Measurements from ENCODE around the gene CCR2. TPM values are rescaled to one million over a fixed set of nuclear protein-coding genes. Genes with fewer than 3 reads are reported as not detected.
"Not testable (repeated sequence)": the region's sequence is repeated elsewhere in the genome, so short reads cannot be mapped to it uniquely, and the experiment has no call there.

CCR2 gene
- total RNA-seq, 2 experiments from 2014 or later: 52.5 to 53.0 TPM

GRCh38 chr3:46402902-46403301, 49.0 kb downstream of the CCR2 start:
- DNase-seq; ATAC-seq (ENCODE audit: low read depth); H3K36me3 Mint-ChIP-seq; POLR2A ChIA-PET; H3K27ac Mint-ChIP-seq; H3K4me3 Mint-ChIP-seq; H3K9me3 Mint-ChIP-seq: not testable (repeated sequence)
- Mint-ChIP-seq H3K27me3 (peaks cover 17% of the 10 kb centered on the region), H3K4me1 (peaks cover 14% of the 10 kb centered on the region)

DNA sequence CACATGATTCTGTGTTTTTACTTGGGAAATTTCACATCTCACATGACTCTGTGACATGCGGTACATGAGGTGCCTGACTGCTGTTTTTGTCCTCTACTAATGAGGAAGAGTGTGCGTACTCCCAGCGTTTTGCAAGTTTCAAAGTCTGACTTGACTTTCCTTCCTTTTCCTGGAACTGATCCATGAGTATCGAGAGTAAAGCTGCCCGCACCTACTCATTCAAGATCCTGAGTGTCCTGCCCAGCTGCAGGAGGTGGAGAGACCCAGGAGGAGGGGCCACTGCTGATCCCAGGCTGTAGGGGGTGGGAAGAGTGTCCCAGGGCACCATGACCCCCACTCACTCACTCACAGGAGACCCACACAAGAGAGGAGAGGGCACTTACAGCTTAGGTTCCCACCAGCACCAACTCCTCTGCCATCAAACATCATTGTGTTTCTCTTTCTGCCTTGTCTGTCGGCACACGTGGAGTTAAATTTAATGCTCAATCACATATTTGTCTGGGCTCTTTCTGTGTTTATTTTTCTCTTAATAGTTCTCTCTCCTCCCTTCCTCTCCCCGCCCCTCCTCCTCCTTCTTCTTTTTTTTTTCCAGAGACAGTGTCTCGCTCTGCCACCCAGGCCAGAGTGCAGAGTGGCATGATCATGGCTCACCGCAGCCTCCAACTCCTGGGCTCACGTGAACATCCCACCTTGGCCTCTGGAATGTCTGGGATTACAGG, 51.5 kb downstream of the CCR2 start:
- POLR2A ChIA-PET: no interaction called here
- DNase-seq: no peak
- Mint-ChIP-seq H3K4me3 (no peak overlapping the region), H3K27me3 (peaks cover 17% of the 10 kb centered on the region), H3K36me3 (peaks cover 18% of the 10 kb centered on the region), H3K9me3 (peaks cover 5% of the 10 kb centered on the region), H3K27ac (no peak overlapping the region), H3K4me1 (peaks cover 35% of the 10 kb centered on the region)
- ATAC-seq (ENCODE audit: low read depth): no peak

DNA sequence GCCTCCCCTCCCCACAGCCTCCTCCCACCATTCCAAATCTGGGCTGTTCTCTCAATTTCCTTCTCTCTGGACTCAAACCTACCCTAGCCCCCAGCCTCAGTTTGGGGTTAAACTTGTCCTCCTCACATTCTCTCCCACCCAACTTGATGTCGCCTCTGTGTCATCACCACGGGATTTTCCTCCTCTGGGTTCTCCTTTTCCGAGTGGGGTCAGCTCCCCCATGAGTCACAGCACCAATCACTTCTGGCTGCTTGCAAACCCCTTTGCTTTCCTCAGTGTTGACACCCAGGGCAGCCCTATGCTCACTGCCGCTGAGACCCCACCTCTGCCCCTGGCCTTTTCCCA, 52.5 kb downstream of the CCR2 start:
- no peak for ATAC-seq (ENCODE audit: low read depth)
- POLR2A ChIA-PET: interaction anchor here (1.0 to 4.7 kb wide), 5 partner anchors 9 to 193 kb away, joined by 3 to 30 read pairs (median 4); no protein-coding TSS in a partner anchor
- Mint-ChIP-seq H3K27me3 (peaks cover 17% of the 10 kb centered on the region), H3K4me3 (peak overlapping the region; percentile 89), H3K27ac (peak overlapping the region; percentile 94), H3K4me1 (peaks cover 35% of the 10 kb centered on the region), H3K36me3 (peaks cover 18% of the 10 kb centered on the region), H3K9me3 (peaks cover 5% of the 10 kb centered on the region)
- DNase-seq: no peak

DNA sequence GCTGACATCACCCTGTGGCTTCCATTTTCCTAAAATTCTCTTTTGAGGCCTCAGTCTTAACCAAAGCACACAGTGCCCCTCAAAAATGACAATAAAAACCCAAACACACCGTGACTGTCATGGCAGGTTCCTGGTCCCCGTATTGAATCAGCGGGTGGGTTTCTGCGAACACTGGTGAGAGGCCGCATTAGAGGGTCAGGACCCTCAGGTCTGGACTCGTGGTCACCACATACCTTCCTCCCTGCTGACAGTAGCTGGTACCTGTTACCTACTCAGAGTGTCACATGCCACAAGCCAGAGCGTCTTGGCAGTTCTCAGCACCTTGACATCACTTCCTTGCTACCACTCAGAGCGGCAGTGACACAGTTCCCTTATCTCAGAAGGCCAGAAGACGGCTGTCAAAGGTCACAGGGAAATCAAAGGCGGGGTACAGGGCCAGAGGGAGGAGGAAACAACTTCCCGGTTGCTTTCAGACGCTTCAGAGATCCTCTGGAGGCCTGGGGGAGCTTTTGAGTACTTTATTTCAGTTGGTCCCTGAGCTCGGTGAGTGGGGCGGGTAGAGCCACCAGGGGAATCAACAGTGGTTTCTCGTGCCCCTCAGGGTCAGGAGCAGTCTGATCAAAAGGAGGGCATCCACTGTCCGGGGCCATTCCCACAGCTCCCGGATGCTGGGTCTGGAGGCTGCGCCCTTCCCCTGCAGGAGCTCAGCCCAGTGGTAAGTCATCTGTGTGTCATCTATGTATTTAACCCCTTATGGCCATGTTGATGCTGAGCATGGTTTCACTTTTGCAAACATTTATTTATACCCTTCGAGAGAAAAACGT, 53.1 kb downstream of the CCR2 start, which contains the start of the genes CCR5AS and CCRL2:
TSS of gene CCR5AS (minus strand) at position 279 of the 824 bp plus-strand sequence.
TSS of gene CCRL2 (plus strand) at position 472 of the 824 bp plus-strand sequence. CDS start 821 bp downstream, outside the sequence.
- peaks cover 15% of the 10 kb centered on the region for H3K27me3 Mint-ChIP-seq
- POLR2A ChIA-PET: interaction anchor here (0.7 to 4.7 kb wide), 12 partner anchors 9 to 570 kb away, joined by 3 to 30 read pairs (median 4); partner anchors contain the start of gene CCDC12
- H3K4me1 Mint-ChIP-seq: peaks cover 35% of the 10 kb centered on the region
- peak; percentile 64 for DNase-seq
- peak within 1 kb of the TSS; percentile 89 for H3K4me3 Mint-ChIP-seq
- H3K9me3 Mint-ChIP-seq: peaks cover 5% of the 10 kb centered on the region
- peak within 1 kb of the TSS; percentile 94 for H3K27ac Mint-ChIP-seq
- ATAC-seq (ENCODE audit: low read depth): peak; percentile 86
- H3K36me3 Mint-ChIP-seq: peaks cover 18% of the 10 kb centered on the region

GRCh38 chr3:46407970-46408369, 54.1 kb downstream of the CCR2 start:
- H3K27ac Mint-ChIP-seq: peak overlapping the region; percentile 94

GRCh38 chr3:46408853-46409252, 54.9 kb downstream of the CCR2 start:
- Mint-ChIP-seq H3K4me3 (peak overlapping the region; percentile 89), H3K36me3 (peaks cover 18% of the 10 kb centered on the region), H3K27ac (peak overlapping the region; percentile 50), H3K27me3 (no peaks in the 10 kb centered on the region), H3K9me3 (no peaks in the 10 kb centered on the region), H3K4me1 (peaks cover 35% of the 10 kb centered on the region)
- DNase-seq: no peak
- POLR2A ChIA-PET: interaction anchor here (1.3 to 4.7 kb wide), 3 partner anchors 15 to 30 kb away, joined by 3 to 30 read pairs (median 6); no protein-coding TSS in a partner anchor
- ATAC-seq (ENCODE audit: low read depth): no peak

More at GRCh38 chr3:46407970-46408369, 54.1 kb downstream of the CCR2 start:
- peak overlapping the region; percentile 89 for H3K4me3 Mint-ChIP-seq
- DNase-seq (no peak), ATAC-seq (ENCODE audit: low read depth) (no peak)
- POLR2A ChIA-PET: interaction anchor here (0.6 to 4.7 kb wide), 6 partner anchors 8 to 1692 kb away, joined by 3 to 30 read pairs (median 4); no protein-coding TSS in a partner anchor
- H3K9me3 Mint-ChIP-seq: peaks cover 3% of the 10 kb centered on the region
- H3K36me3 Mint-ChIP-seq: peaks cover 18% of the 10 kb centered on the region
- peaks cover 6% of the 10 kb centered on the region for H3K27me3 Mint-ChIP-seq
- H3K4me1 Mint-ChIP-seq: peaks cover 35% of the 10 kb centered on the region

- no peaks in the 10 kb centered on the region for H3K27me3 Mint-ChIP-seq
- peaks cover 35% of the 10 kb centered on the region for H3K4me1 Mint-ChIP-seq
- DNase-seq (no peak), ATAC-seq (ENCODE audit: low read depth) (peak; percentile 34)
- peaks cover 18% of the 10 kb centered on the region for H3K36me3 Mint-ChIP-seq
- H3K9me3 Mint-ChIP-seq: no peaks in the 10 kb centered on the region
- POLR2A ChIA-PET: interaction anchor here (1.3 to 4.7 kb wide), 2 partner anchors 14 to 26 kb away, joined by 3 to 30 read pairs; no protein-coding TSS in a partner anchor
- H3K27ac Mint-ChIP-seq: peak overlapping the region; percentile 85
- peak overlapping the region; percentile 71 for H3K4me3 Mint-ChIP-seq
These were observed 56.0 kb downstream of the CCR2 start for GRCh38 chr3:46409739-46410489.

Other genes starting within 250 kb of the CCR2 start
- 10 to 100 TPM; 58.6 to 63.9 TPM for gene CCR1, start 145.8 kb upstream of the CCR2 start, total RNA-seq
- gene CCR3, start 111.7 kb upstream of the CCR2 start, total RNA-seq: 1 to 10 TPM; 1.3 to 1.9 TPM
- 10 to 100 TPM; 39.6 to 44.3 TPM for gene CCR5, start 16.8 kb downstream of the CCR2 start, total RNA-seq
- 10 to 100 TPM; 13.5 to 14.4 TPM for gene CCRL2, start 53.1 kb downstream of the CCR2 start, total RNA-seq
- gene LTF, start 110.8 kb downstream of the CCR2 start, total RNA-seq: not detected
- gene RTP3, start 143.9 kb downstream of the CCR2 start, total RNA-seq: not detected
- gene LRRC2, start 212.2 kb downstream of the CCR2 start, total RNA-seq: under 1 TPM; 0.45 to 0.75 TPM